ENCODE data around the gene TRIM27. TPM values are rescaled to one million over a fixed set of nuclear protein-coding genes. Genes with fewer than 3 reads are reported as not detected.
A peak's percentile ranks its signal among the peaks of the same experiment; 100 is the strongest.

The TRIM27 gene
- total RNA-seq, 1 donor from 2014 or later, result 49.9 TPM

GRCh38 chr6:28896505-28897368 is 27.0 kb downstream of the TRIM27 start:
- intact Hi-C loops (cut with DNase I), result no loop called here
- H3K4me3 ChIP-seq, result peak overlapping the region; percentile 70
- ATAC-seq (peak; percentile 62), DNase-seq (peak; percentile 76)
- peaks cover 11% of the 10 kb centered on the region for H3K4me1 ChIP-seq
- H3K36me3 ChIP-seq, result peaks cover 20% of the 10 kb centered on the region
- TF ChIP-seq CTCF (IDR thresholded peaks at IDR 0.05), result peak; percentile 33
- peak overlapping the region; percentile 99 for H3K27ac ChIP-seq
- H3K9me3 ChIP-seq, result no peaks in the 10 kb centered on the region
- H3K27me3 ChIP-seq, result no peaks in the 10 kb centered on the region

GRCh38 chr6:28895131-28895812 is 28.5 kb downstream of the TRIM27 start:
- Histone ChIP-seq H3K27me3 (no peaks in the 10 kb centered on the region), H3K4me1 (peaks cover 11% of the 10 kb centered on the region), H3K4me3 (peak overlapping the region; percentile 70), H3K27ac (peak overlapping the region; percentile 99), H3K36me3 (peaks cover 6% of the 10 kb centered on the region), H3K9me3 (no peaks in the 10 kb centered on the region)
- DNase-seq, result peak; percentile 90
- intact Hi-C loops (cut with DNase I), result no loop called here
- ATAC-seq, result peak; percentile 92
- TF ChIP-seq CTCF (IDR thresholded peaks at IDR 0.05), result no peak

GRCh38 chr6:28893172-28893799 is 30.5 kb downstream of the TRIM27 start:
- ATAC-seq, result no peak
- Histone ChIP-seq H3K4me3 (no peak overlapping the region), H3K27ac (no peak overlapping the region), H3K9me3 (no peaks in the 10 kb centered on the region), H3K27me3 (no peaks in the 10 kb centered on the region), H3K36me3 (no peaks in the 10 kb centered on the region), H3K4me1 (peaks cover 11% of the 10 kb centered on the region)
- intact Hi-C loops (cut with DNase I), result no loop called here
- no peak for DNase-seq
- TF ChIP-seq CTCF (IDR thresholded peaks at IDR 0.05), result no peak

- ATAC-seq (no peak), DNase-seq (no peak)
- TF ChIP-seq CTCF (IDR thresholded peaks at IDR 0.05), result no peak
- Histone ChIP-seq H3K9me3 (no peaks in the 10 kb centered on the region), H3K4me1 (peaks cover 5% of the 10 kb centered on the region), H3K27me3 (no peaks in the 10 kb centered on the region), H3K4me3 (no peak overlapping the region), H3K27ac (no peak overlapping the region), H3K36me3 (no peaks in the 10 kb centered on the region)
- intact Hi-C loops (cut with DNase I), result no loop called here
Measured at GRCh38 chr6:28892525-28892924, 31.3 kb downstream of the TRIM27 start.

GRCh38 chr6:28887796-28888496 is 35.8 kb downstream of the TRIM27 start:
- Histone ChIP-seq H3K4me3 (no peak overlapping the region), H3K27ac (no peak overlapping the region), H3K9me3 (no peaks in the 10 kb centered on the region), H3K36me3 (no peaks in the 10 kb centered on the region), H3K4me1 (no peaks in the 10 kb centered on the region), H3K27me3 (peaks cover 6% of the 10 kb centered on the region)
- intact Hi-C loops (cut with DNase I), result no loop called here
- TF ChIP-seq CTCF (IDR thresholded peaks at IDR 0.05), result no peak
- ATAC-seq (no peak), DNase-seq (no peak)
